KOPT-K1 (cell line): ENCODE measurements around the gene DISP3.

Experiments
- H3K27ac ChIP-seq: fragments of 200-600 bp; sonication (generic); 2 replicates; pipeline ENCODE4 v1.5.1; 2016; ENCODE audit warnings: antibody characterized with exemption, mild to moderate bottlenecking, low read depth, low read length; ENCODE audit not compliant: poor library complexity, severe bottlenecking
- H3K36me3 ChIP-seq: fragments of 200-600 bp; sonication (generic); 2 replicates; pipeline ENCODE4 v1.5.1; 2017; ENCODE audit warnings: antibody characterized with exemption, mild to moderate bottlenecking, low read length, moderate library complexity; ENCODE audit not compliant: insufficient read depth
- H3K9me3 ChIP-seq: fragments of 200-600 bp; sonication (generic); 2 replicates; pipeline ENCODE4 v1.5.1; 2017; ENCODE audit warnings: antibody characterized with exemption, low read length, mild to moderate bottlenecking; ENCODE audit not compliant: insufficient read depth, poor library complexity, severe bottlenecking

The DISP3 gene

GRCh38 chr1:11488966-11489625 lies 10.1 kb downstream of the DISP3 start:
- Histone ChIP-seq H3K27ac (no peak overlapping the region), H3K36me3 (no peaks in the 10 kb centered on the region), H3K9me3 (no peaks in the 10 kb centered on the region)

- H3K27ac ChIP-seq = no peak overlapping the region
- no peaks in the 10 kb centered on the region for H3K36me3 ChIP-seq
- no peaks in the 10 kb centered on the region for H3K9me3 ChIP-seq
Measured at GRCh38 chr1:11492235-11492634, 13.3 kb downstream of the DISP3 start.

GRCh38 chr1:11493972-11494655 lies 15.2 kb downstream of the DISP3 start:
- H3K27ac ChIP-seq = no peak overlapping the region
- no peaks in the 10 kb centered on the region for H3K9me3 ChIP-seq
- no peaks in the 10 kb centered on the region for H3K36me3 ChIP-seq

GRCh38 chr1:11494771-11495170 lies 15.8 kb downstream of the DISP3 start:
- Histone ChIP-seq H3K27ac (no peak overlapping the region), H3K9me3 (no peaks in the 10 kb centered on the region), H3K36me3 (no peaks in the 10 kb centered on the region)

- Histone ChIP-seq H3K9me3 (no peaks in the 10 kb centered on the region), H3K27ac (no peak overlapping the region), H3K36me3 (0 out of 2 replicates have a peak, but pooled peaks cover under 1% of the 10 kb centered on the region)
Measured at GRCh38 chr1:11495579-11495978, 16.6 kb downstream of the DISP3 start.

- H3K36me3 ChIP-seq = peaks cover 11% of the 10 kb centered on the region
- no peak overlapping the region for H3K27ac ChIP-seq
- peaks cover 9% of the 10 kb centered on the region for H3K9me3 ChIP-seq
Measured at GRCh38 chr1:11496551-11497080, 17.7 kb downstream of the DISP3 start.

- H3K36me3 ChIP-seq = peaks cover 36% of the 10 kb centered on the region
- H3K9me3 ChIP-seq = peaks cover 32% of the 10 kb centered on the region
- H3K27ac ChIP-seq = no peak overlapping the region
Measured at GRCh38 chr1:11498956-11499594, 20.1 kb downstream of the DISP3 start.

- Histone ChIP-seq H3K9me3 (peaks cover 39% of the 10 kb centered on the region), H3K27ac (no peak overlapping the region), H3K36me3 (peaks cover 43% of the 10 kb centered on the region)
Measured at GRCh38 chr1:11499601-11500331, 20.8 kb downstream of the DISP3 start.

- Histone ChIP-seq H3K36me3 (peaks cover 54% of the 10 kb centered on the region), H3K9me3 (peaks cover 50% of the 10 kb centered on the region), H3K27ac (no peak overlapping the region)
Measured at GRCh38 chr1:11500881-11501280, 21.9 kb downstream of the DISP3 start.

- peaks cover 56% of the 10 kb centered on the region for H3K9me3 ChIP-seq
- H3K27ac ChIP-seq = no peak overlapping the region
Measured at GRCh38 chr1:11501491-11501897, 22.5 kb downstream of the DISP3 start.

GRCh38 chr1:11501906-11502485 lies 23.0 kb downstream of the DISP3 start:
- no peak overlapping the region for H3K27ac ChIP-seq
- peaks cover 61% of the 10 kb centered on the region for H3K9me3 ChIP-seq
- H3K36me3 ChIP-seq = peaks cover 65% of the 10 kb centered on the region

More at GRCh38 chr1:11501491-11501897, 22.5 kb downstream of the DISP3 start:
- peaks cover 60% of the 10 kb centered on the region for H3K36me3 ChIP-seq

- H3K9me3 ChIP-seq = peaks cover 67% of the 10 kb centered on the region
- H3K36me3 ChIP-seq = peaks cover 70% of the 10 kb centered on the region
- no peak overlapping the region for H3K27ac ChIP-seq
Measured at GRCh38 chr1:11502516-11502915, 23.6 kb downstream of the DISP3 start.

- Histone ChIP-seq H3K36me3 (peaks cover 77% of the 10 kb centered on the region), H3K27ac (no peak overlapping the region), H3K9me3 (peaks cover 67% of the 10 kb centered on the region)
Measured at GRCh38 chr1:11504599-11504998, 25.6 kb downstream of the DISP3 start.

- H3K9me3 ChIP-seq = peaks cover 65% of the 10 kb centered on the region
- no peak overlapping the region for H3K27ac ChIP-seq
- peaks cover 77% of the 10 kb centered on the region for H3K36me3 ChIP-seq
Measured at GRCh38 chr1:11505591-11506538, 26.9 kb downstream of the DISP3 start.
